ENCODE measurements around the gene JARID2. TPM values are rescaled to one million over a fixed set of nuclear protein-coding genes. Genes with fewer than 3 reads are reported as not detected.

JARID2 gene
- total and polyA plus RNA-seq, 10 of the 15 experiments (the other 5 are each of a cell fraction or from before 2014, with no cell fraction given) = 4.2 to 21.6 (median 11.7) TPM

- TF ChIP-seq, protein P1, sequence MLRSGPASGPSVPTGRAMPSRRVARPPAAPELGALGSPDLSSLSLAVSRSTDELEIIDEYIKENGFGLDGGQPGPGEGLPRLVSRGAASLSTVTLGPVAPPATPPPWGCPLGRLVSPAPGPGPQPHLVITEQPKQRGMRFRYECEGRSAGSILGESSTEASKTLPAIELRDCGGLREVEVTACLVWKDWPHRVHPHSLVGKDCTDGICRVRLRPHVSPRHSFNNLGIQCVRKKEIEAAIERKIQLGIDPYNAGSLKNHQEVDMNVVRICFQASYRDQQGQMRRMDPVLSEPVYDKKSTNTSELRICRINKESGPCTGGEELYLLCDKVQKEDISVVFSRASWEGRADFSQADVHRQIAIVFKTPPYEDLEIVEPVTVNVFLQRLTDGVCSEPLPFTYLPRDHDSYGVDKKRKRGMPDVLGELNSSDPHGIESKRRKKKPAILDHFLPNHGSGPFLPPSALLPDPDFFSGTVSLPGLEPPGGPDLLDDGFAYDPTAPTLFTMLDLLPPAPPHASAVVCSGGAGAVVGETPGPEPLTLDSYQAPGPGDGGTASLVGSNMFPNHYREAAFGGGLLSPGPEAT (IDR thresholded peaks at IDR 0.05; ENCODE audit: low read depth) = peak; percentile 85
- TF ChIP-seq RAD21 (IDR thresholded peaks at IDR 0.05; ENCODE audit: insufficient read depth, low read depth, low read length) (no peak), FOXM1 (IDR thresholded peaks at IDR 0.05; ENCODE audit: low read depth, low read length) (peak; percentile 68; the same call in 1 of the 2 replicates), IKZF2 (IDR thresholded peaks at IDR 0.05) (peak; percentile 88 to 90), SPI1 (IDR thresholded peaks at IDR 0.05; ENCODE audit: borderline replicate concordance, insufficient read depth, low read depth, low read length) (0 out of 2 replicates have a peak, but pooled peaks have one; percentile 9), MEF2A (IDR thresholded peaks at IDR 0.05; ENCODE audit: insufficient read depth, low read depth, low read length) (peak; percentile 93), CHD2 (IDR thresholded peaks at IDR 0.05; ENCODE audit: borderline replicate concordance, low read depth, low read length) (peak; percentile 65; the same call in 1 of the 2 replicates), BACH1 (IDR thresholded peaks at IDR 0.05; ENCODE audit: borderline replicate concordance) (peak; percentile 45; the same call in 1 of the 2 replicates), ZNF687 (IDR thresholded peaks at IDR 0.05) (peak; percentile 93), TAF1 (IDR thresholded peaks at IDR 0.05; ENCODE audit: borderline replicate concordance, low read depth, low read length) (no peak), NFIC (IDR thresholded peaks at IDR 0.05; ENCODE audit: low read depth, low read length) (peak; percentile 79), STAT1 (conservative IDR thresholded peaks at IDR 0.05) (no peak)
- TF ChIP-seq, protein P2, sequence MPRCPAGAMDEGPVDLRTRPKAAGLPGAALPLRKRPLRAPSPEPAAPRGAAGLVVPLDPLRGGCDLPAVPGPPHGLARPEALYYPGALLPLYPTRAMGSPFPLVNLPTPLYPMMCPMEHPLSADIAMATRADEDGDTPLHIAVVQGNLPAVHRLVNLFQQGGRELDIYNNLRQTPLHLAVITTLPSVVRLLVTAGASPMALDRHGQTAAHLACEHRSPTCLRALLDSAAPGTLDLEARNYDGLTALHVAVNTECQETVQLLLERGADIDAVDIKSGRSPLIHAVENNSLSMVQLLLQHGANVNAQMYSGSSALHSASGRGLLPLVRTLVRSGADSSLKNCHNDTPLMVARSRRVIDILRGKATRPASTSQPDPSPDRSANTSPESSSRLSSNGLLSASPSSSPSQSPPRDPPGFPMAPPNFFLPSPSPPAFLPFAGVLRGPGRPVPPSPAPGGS (IDR thresholded peaks at IDR 0.05; ENCODE audit: borderline replicate concordance, insufficient read depth, low read depth, low read length, poor library complexity, severe bottlenecking) = no peak
- TF ChIP-seq, protein P3, sequence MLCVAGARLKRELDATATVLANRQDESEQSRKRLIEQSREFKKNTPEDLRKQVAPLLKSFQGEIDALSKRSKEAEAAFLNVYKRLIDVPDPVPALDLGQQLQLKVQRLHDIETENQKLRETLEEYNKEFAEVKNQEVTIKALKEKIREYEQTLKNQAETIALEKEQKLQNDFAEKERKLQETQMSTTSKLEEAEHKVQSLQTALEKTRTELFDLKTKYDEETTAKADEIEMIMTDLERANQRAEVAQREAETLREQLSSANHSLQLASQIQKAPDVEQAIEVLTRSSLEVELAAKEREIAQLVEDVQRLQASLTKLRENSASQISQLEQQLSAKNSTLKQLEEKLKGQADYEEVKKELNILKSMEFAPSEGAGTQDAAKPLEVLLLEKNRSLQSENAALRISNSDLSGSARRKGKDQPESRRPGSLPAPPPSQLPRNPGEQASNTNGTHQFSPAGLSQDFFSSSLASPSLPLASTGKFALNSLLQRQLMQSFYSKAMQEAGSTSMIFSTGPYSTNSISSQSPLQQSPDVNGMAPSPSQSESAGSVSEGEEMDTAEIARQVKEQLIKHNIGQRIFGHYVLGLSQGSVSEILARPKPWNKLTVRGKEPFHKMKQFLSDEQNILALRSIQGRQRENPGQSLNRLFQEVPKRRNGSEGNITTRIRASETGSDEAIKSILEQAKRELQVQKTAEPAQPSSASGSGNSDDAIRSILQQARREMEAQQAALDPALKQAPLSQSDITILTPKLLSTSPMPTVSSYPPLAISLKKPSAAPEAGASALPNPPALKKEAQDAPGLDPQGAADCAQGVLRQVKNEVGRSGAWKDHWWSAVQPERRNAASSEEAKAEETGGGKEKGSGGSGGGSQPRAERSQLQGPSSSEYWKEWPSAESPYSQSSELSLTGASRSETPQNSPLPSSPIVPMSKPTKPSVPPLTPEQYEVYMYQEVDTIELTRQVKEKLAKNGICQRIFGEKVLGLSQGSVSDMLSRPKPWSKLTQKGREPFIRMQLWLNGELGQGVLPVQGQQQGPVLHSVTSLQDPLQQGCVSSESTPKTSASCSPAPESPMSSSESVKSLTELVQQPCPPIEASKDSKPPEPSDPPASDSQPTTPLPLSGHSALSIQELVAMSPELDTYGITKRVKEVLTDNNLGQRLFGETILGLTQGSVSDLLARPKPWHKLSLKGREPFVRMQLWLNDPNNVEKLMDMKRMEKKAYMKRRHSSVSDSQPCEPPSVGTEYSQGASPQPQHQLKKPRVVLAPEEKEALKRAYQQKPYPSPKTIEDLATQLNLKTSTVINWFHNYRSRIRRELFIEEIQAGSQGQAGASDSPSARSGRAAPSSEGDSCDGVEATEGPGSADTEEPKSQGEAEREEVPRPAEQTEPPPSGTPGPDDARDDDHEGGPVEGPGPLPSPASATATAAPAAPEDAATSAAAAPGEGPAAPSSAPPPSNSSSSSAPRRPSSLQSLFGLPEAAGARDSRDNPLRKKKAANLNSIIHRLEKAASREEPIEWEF (IDR thresholded peaks at IDR 0.05; ENCODE audit: insufficient replicate concordance, low read depth, low read length) = peak; percentile 72
Observed at GRCh38 chr6:15363523-15364400, 117.9 kb downstream of the JARID2 start (continued).
